HepG2 (cell line): ENCODE results near the gene PSAP. TPM values are rescaled to one million over a fixed set of nuclear protein-coding genes. Genes with fewer than 3 reads are reported as not detected.

Source experiments
- ELF1 ChIP-seq: sonication (generic); formaldehyde crosslinking; IDR thresholded peaks from 2 replicates; pipeline ENCODE4 v1.4.0; 2020; ENCODE audit warnings: missing genetic modification reagents
- THRA ChIP-seq: sonication (generic); formaldehyde crosslinking; IDR thresholded peaks from 2 replicates; pipeline ENCODE4 v1.4.0; 2020; ENCODE audit warnings: missing genetic modification reagents, borderline replicate concordance
- TRIM22 ChIP-seq: fragments of 450-650 bp; IDR thresholded peaks from 2 replicates; pipeline ENCODE4 v1.6.1; 2017
- ZMYM2 ChIP-seq: sonication (generic); formaldehyde crosslinking; IDR thresholded peaks from 2 replicates; pipeline ENCODE4 v1.8.0; 2022; ENCODE audit warnings: mild to moderate bottlenecking, missing genetic modification reagents
- ZNF142 ChIP-seq: sonication (generic); formaldehyde crosslinking; IDR thresholded peaks from 2 replicates; pipeline ENCODE4 v1.4.0; 2020; ENCODE audit warnings: missing genetic modification reagents
- ZNF501 ChIP-seq: sonication (generic); formaldehyde crosslinking; IDR thresholded peaks from 2 replicates; pipeline ENCODE4 v1.5.1; 2020; ENCODE audit warnings: mild to moderate bottlenecking, moderate library complexity, missing genetic modification reagents
- ZNF639 ChIP-seq: conservative IDR thresholded peaks from 2 replicates; pipeline ENCODE4 v1.6.1; 2018; ENCODE audit warnings: missing genetic modification reagents
- ZNF792 ChIP-seq: IDR thresholded peaks from 2 replicates; pipeline ENCODE4 v1.6.1; 2016
- ZSCAN12 ChIP-seq: sonication (generic); formaldehyde crosslinking; IDR thresholded peaks from 2 replicates; pipeline ENCODE4 v1.9.0; 2021; ENCODE audit warnings: mild to moderate bottlenecking, missing genetic modification reagents
- polyA plus RNA-seq, 8 experiments: library from polyadenylated mRNA; depleted of rRNA in 3 of 8; stranded (reverse) in 7 of 8; unstranded in 1 of 8; fragments of >200 nt; fragmentation: Illumina TruSeq in 4 of 8; extraction: Trizol in 4 of 8; gene quantifications; 2 replicates each; pipeline versions ENCODE4 v1.2.1 to v1.2.3, GENCODE V29; 2011 to 2016; ENCODE audit warnings: low read depth in 4 of 8, missing spikeins in 1 of 8, mixed read lengths in 1 of 8; ENCODE audit not compliant: insufficient read depth in 1 of 8
- total RNA-seq, 5 experiments: library from RNA; depleted of rRNA; stranded (reverse); fragments of >200 nt; fragmentation: Illumina TruSeq; extraction: Trizol; gene quantifications; 2 replicates each; pipeline ENCODE4 v1.2.3, GENCODE V29; 2016; ENCODE audit warnings: low read depth in 1 of 5
- TF ChIP-seq, protein P1 (sequence below): sonication (generic); formaldehyde crosslinking; IDR thresholded peaks from 2 replicates; pipeline ENCODE4 v1.8.0; 2022; ENCODE audit warnings: missing genetic modification reagents, mild to moderate bottlenecking, inconsistent platforms, borderline replicate concordance
- TF ChIP-seq, protein P2 (sequence below): IDR thresholded peaks from 2 replicates; pipeline ENCODE4 v1.6.1; 2016; ENCODE audit warnings: low read depth, missing genetic modification reagents, missing compliant biosample characterization

The PSAP gene
- total and polyA plus RNA-seq, 2 of the 13 experiments (the other 11 are each of a cell fraction or from before 2014, with no cell fraction given), result 323 to 643 TPM

DNA sequence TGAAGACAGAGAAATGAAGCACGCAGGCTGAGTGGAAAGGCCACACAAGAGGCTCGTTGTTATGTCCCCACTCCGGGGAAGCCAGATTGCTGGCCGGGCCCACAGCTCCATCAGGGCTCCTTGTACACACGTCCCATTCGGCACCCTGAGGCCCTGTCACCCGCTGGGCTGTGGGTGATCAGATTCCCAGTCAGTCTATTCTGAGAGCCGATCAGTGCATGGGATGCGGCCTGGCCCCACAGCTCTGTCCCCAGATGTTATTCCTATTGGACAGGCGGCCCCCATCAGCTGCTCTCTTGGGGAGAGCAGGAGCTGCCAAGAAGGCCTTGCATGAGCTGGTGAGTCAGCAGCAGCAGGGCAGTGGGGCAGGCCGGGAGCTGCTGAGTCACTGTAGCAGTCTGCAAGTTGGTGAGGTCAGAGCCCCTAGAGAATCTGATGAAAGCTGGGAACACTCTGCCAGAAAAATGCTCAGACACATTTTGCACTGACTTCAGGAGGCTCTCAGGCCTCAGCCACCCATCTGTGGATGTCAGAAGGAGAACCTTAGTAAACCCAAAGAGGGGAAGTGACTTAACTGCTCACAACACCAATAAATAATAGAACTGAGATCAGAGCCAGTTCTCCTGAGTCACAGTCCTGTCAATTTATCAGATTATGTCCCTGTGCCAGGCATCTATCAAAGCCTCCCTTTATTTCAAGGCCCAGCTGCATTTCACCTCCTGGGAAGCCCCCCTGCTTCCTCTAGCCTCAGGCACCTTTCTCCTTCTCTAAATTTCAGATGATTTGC, 9.4 kb upstream of the PSAP start (continued):
- TF ChIP-seq ZNF639 (no peak), ZMYM2 (CRISPR knock-in tag) (no peak), ZNF501 (CRISPR knock-in tag) (peak; percentile 52; the same call in 1 of the 2 replicates), TRIM22 (no peak), ZNF792 (CRISPR knock-in tag) (peak; percentile 31; the same call in 1 of the 2 replicates), ZNF142 (CRISPR knock-in tag) (no peak), ELF1 (CRISPR knock-in tag) (no peak), THRA (CRISPR knock-in tag) (peak; percentile 47; the same call in 1 of the 2 replicates), ZSCAN12 (CRISPR knock-in tag) (no peak)
- TF ChIP-seq, protein P1, sequence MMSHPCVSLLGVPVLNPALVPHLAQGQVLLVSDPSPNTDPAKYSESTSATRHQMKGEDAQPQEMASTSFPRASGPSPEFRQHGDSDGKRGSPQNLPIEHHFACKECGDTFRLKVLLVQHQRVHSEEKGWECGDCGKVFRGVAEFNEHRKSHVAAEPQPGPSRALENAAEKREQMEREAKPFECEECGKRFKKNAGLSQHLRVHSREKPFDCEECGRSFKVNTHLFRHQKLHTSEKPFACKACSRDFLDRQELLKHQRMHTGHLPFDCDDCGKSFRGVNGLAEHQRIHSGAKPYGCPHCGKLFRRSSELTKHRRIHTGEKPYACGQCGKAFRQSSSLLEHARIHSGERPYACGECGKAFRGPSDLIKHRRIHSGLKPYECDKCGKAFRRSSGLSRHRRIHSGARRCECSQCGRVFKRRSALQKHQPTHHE (CRISPR knock-in tag), result no peak
- TF ChIP-seq, protein P2, sequence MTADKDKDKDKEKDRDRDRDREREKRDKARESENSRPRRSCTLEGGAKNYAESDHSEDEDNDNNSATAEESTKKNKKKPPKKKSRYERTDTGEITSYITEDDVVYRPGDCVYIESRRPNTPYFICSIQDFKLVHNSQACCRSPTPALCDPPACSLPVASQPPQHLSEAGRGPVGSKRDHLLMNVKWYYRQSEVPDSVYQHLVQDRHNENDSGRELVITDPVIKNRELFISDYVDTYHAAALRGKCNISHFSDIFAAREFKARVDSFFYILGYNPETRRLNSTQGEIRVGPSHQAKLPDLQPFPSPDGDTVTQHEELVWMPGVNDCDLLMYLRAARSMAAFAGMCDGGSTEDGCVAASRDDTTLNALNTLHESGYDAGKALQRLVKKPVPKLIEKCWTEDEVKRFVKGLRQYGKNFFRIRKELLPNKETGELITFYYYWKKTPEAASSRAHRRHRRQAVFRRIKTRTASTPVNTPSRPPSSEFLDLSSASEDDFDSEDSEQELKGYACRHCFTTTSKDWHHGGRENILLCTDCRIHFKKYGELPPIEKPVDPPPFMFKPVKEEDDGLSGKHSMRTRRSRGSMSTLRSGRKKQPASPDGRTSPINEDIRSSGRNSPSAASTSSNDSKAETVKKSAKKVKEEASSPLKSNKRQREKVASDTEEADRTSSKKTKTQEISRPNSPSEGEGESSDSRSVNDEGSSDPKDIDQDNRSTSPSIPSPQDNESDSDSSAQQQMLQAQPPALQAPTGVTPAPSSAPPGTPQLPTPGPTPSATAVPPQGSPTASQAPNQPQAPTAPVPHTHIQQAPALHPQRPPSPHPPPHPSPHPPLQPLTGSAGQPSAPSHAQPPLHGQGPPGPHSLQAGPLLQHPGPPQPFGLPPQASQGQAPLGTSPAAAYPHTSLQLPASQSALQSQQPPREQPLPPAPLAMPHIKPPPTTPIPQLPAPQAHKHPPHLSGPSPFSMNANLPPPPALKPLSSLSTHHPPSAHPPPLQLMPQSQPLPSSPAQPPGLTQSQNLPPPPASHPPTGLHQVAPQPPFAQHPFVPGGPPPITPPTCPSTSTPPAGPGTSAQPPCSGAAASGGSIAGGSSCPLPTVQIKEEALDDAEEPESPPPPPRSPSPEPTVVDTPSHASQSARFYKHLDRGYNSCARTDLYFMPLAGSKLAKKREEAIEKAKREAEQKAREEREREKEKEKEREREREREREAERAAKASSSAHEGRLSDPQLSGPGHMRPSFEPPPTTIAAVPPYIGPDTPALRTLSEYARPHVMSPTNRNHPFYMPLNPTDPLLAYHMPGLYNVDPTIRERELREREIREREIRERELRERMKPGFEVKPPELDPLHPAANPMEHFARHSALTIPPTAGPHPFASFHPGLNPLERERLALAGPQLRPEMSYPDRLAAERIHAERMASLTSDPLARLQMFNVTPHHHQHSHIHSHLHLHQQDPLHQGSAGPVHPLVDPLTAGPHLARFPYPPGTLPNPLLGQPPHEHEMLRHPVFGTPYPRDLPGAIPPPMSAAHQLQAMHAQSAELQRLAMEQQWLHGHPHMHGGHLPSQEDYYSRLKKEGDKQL (CRISPR knock-in tag), result no peak
